ENCODE measurements around the gene DSCAML1.

Gene DSCAML1

GRCh38 chr11:117381481-117382387 is 415.3 kb downstream of the DSCAML1 start:
- no peak for TF ChIP-seq CTCF (IDR thresholded peaks at IDR 0.05; ENCODE audit: insufficient read depth, low read length, missing control alignments)
- no peak overlapping the region for H3K4me3 ChIP-seq (ENCODE audit: low read depth, low read length)
- DNase-seq (ENCODE audit: low read depth, low spot score) = no peak
- ChIA-PET CTCF (interaction anchor here (1.0 to 1.2 kb wide), 2 partner anchors 14 to 44 kb away, joined by 3 to 4 read pairs; no protein-coding TSS in a partner anchor), POLR2A (no interaction called here)

GRCh38 chr11:117380676-117381075 is 416.3 kb downstream of the DSCAML1 start:
- no peak overlapping the region for H3K4me3 ChIP-seq (ENCODE audit: low read depth, low read length)
- TF ChIP-seq CTCF (IDR thresholded peaks at IDR 0.05; ENCODE audit: insufficient read depth, low read length, missing control alignments) = no peak
- ChIA-PET CTCF (interaction anchor here (0.9 to 1.2 kb wide), 2 partner anchors 9 to 13 kb away, joined by 3 to 4 read pairs; no protein-coding TSS in a partner anchor), POLR2A (no interaction called here)
- no peak for DNase-seq (ENCODE audit: low read depth, low spot score)

- no peak for TF ChIP-seq CTCF (IDR thresholded peaks at IDR 0.05; ENCODE audit: insufficient read depth, low read length, missing control alignments)
- POLR2A ChIA-PET = no interaction called here
- CTCF ChIA-PET = interaction anchor here (0.6 to 1.1 kb wide), 2 partner anchors 12 to 20 kb away, joined by 3 read pairs; no protein-coding TSS in a partner anchor
- no peak for DNase-seq (ENCODE audit: low read depth, low spot score)
- H3K4me3 ChIP-seq (ENCODE audit: low read depth, low read length) = no peak overlapping the region
Measured at GRCh38 chr11:117378976-117379865, 417.8 kb downstream of the DSCAML1 start.
